Hematopoietic multipotent progenitor cell treated with erythropoietin and hydrocortisone succinate and interleukin-3 and kit ligand, for 17 days (in vitro differentiated cells): ENCODE data around the gene HSP90AA1.
"Not testable (repeated sequence)": the region's sequence is repeated elsewhere in the genome, so short reads cannot be mapped to it uniquely, and the experiment has no call there.

Experiments used
- DNase-seq: peaks from one replicate; pipeline ENCODE4 v3.0.0-alpha.2; 2015; ENCODE audit warnings: low spot score

HSP90AA1 gene

DNA sequence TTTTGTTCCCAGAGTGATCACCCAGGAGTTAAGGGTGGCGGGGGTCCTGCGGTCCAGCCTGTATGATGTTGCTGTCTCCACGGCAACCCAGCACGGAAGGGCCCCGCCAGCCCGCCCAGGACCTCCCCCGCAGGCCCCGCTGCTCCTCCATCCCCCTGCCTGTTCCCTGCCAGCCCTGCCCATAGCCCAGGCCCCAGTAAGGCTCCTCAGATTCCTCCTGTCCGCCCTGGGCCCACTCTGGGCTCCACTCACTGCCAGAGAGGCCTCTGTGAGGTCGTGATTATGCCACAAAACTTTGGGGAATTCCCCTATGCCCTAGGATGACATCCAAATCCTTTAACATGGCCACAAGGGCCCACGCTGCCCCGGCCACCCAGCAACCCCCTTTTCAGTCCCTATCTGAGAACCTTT is 20.8 kb downstream of the HSP90AA1 start:
- no peak for DNase-seq

DNA sequence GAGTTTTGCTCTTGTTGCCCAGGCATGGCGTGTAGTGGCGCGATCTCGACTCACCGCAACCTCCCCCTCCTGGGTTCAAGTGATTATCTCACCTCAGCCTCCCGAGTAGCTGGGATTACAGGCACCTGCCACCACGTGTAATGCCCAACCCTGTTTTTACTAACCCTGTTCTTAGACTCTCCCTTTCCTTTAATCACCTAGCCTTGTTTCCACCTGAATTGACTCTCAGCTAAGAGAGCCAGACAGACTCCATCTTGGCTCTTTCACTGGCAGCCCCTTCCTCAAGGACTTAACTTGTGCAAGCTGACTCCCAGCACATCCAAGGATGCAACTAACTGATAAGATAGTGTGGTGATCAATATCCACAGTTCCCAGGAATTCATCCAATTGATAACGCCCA is 22.3 kb downstream of the HSP90AA1 start:
- not testable (repeated sequence) for DNase-seq

DNA sequence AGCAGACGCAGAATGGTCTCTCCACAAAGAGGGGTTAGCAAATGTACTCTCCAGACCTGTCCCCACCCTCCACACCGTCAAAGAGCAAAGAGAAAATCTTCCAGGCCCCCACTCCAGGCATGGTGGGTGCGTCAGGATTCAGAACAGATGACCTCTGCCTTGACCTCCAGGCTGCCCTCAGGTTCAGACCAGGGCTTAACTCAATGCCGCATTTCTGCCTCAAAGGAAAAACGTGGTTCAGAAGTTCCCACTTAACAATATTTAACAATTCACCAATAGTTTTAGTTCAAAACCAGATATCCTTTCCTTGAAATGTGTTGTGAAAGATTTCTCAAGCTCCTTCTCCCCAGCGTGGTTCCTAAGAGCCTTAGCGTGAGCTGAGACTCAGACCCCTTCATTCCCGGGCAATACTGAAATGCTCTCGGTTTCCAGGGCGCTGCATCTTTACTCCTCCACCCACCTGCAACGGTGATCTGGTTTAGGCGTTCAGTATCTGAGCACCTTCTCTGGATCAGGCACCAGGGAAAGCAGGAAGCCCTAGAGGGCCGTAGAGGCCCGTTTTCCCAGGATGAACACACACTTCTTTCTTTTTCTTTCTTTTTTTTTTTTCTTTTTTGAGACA is 22.9 kb downstream of the HSP90AA1 start:
- no peak for DNase-seq

DNA sequence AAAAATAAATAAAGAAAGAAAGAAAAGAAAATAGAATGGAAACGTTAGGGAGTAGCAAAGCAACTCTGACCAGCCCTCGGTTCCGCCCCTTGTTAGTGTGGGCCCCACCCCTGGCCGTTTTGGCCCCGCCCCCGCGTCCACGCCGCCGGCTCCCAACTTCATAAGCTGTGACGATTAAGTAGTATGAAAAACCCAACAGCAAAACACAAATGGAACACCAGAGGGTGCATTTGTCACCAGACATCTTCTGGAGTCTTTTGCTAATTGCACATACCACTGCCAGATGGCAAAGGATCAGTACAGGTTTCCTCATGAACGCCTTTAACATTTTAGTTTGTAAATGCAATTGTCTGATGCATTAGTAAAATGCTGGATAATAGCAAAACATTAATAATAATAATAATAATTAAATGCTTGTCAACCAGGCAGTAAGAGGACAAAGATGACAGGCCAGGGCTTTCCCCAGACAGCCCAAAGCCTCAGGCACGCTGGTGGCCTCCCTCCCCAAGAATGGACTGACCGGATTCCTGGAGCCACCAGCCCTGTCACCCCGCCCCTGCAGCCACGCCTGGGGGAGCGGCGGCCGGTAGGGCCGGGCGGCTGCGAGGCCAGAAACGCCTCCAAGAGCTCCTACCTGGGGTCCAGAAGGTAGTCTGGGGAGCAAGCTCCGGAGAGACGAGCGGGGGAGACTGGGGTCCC is 23.6 kb downstream of the HSP90AA1 start:
- DNase-seq = peak; percentile 75

DNA sequence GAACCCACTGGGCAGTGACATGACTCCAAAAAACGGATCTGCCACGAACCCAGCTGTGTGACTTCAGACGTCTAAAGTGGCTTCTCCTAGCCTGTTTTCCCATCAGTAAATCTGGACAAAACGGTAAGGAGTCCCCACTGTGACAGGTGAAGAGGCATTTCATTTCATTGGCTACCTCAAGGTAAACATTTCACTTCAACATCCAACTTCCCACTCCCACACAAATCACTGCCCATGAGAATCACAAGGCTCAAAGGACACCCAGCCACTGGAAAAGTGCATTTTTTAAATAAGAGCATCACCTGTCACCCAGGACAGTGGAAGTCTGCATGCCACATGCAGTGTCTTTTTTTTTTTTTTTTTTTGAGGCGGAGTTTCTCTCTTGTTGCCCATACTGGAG is 27.9 kb downstream of the HSP90AA1 start:
- DNase-seq = no peak

DNA sequence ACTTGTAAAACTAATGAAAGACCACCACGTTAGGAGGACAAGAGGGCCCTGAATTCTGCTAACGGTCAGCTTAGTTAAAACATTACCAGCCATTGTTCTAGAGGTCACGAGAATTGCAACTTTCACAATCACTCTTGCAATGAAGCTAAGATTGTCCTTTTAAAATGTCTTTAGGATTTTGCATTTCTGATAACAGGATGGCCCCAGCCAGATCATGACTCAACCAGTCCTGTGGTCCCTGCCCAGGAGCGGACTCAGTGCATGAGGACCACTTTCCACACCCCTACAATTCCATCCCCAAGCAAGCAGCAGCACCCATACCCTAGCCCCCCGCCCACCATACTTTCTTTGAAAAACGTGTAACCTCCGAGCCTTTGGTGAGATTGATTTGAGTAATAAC is 28.7 kb downstream of the HSP90AA1 start:
- DNase-seq = no peak

DNA sequence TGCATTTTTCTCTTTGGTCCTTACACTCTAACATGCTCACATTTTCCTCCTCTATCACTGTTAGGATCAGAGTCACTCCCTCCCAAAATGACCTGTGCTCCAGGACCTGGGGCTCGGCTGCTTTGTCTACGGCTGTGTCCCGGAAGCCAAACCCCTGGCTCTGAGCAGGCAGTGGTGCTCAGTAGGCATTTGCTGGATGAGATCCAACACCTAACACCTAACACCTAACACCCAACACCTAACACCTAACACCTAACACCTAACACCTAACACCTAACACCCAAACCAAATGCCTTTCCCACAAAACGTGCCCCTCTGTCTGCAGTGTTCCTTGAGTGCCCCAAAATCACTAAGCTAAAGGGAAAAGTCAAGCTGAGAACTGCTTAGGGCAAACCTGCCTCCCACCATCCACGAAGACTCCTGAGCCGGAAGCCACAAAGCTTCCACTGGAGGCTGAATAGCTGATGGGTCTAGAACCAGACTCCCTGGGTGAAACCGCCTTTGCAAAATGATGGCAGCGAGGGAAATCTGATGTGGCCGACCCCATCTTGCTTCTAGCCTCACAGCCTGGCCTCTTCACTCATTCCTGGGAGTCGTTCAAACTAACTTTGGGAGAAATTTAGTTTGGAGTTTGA is 29.2 kb downstream of the HSP90AA1 start:
- no peak for DNase-seq

DNA sequence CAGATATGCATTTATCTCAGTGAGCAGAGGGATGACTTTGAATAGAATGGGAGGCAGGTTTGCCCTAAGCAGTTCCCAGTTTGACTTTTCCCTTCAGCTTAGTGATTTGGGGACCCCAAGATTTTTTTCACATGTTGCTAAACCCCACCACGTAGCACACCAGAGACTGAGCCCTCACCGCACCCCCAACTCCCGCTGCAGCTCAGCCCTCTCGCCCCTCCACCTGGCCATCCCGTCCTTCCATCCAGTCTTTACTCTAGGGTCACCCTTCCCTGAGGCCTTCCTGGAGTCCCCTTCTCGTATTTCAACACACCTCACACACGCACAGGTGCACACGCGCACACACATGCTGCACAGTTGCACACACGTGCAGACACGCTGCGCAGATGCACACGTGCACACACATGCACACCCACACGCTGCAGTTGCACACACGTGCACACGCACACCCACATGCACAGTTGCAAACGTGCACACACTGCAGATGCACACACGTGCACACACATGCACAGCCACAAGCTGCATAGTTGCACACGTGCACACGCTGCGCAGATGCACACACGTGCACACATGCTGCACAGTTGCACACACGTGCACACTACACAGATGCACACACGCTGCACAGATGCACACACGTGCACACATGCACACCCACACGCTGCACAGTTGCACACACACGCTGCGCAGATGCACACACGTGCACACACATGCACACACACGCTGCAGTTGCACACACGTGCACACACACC is 30.0 kb downstream of the HSP90AA1 start:
- DNase-seq = no peak

DNA sequence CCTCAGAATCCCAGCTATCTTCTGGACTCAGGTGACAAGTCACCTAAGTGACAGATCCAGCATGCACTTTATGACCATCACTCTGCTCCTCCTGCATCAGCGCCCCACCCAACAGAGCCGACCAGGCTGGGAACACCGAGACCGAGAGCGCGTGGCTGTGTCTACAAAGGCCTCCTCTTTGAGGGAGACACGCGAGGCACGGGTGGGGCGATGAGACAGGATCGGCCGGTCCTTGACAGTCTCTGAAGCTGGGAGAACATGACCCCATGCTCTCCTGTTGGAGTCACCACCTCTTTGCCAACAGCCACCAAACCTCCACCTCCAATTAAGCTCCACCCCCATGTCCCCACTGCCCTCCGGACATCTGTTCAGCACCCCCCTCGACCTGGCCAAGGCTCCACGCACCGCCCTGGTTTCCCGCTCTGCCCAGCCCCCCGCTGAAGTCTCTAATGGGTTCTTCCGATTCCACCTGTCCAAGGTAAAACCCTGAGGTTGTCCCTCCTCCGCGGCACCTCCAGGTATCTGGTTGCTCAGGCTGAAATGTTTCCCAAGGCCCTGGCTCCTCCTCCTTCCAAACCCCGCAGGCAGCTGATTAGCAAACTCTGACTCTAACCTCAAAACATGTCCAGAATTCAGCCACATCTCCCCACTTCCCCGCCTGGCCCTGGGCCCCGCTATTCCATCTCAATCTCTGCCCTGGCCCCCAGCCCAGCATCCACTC is 31.5 kb downstream of the HSP90AA1 start:
- DNase-seq = no peak

DNA sequence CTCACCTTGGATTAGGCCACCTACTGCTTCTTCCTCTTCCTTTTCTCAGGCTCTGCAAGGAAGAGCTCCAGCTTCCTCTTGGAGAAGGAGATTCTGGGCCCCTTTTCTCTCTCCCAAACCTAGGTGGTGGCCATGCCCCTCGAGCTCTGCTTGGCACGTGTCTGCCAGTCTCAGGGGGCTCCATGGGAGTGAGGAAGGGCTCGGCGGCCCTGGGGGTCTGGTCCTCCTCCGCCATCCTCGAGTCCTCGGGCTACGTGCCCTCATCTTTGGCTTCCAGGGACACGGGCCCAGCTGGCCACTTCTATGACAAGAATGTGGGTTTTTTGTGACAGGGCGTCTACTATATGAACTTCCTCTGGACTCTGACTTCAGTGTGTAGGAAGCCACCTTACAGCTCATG is 34.3 kb downstream of the HSP90AA1 start:
- no peak for DNase-seq

DNA sequence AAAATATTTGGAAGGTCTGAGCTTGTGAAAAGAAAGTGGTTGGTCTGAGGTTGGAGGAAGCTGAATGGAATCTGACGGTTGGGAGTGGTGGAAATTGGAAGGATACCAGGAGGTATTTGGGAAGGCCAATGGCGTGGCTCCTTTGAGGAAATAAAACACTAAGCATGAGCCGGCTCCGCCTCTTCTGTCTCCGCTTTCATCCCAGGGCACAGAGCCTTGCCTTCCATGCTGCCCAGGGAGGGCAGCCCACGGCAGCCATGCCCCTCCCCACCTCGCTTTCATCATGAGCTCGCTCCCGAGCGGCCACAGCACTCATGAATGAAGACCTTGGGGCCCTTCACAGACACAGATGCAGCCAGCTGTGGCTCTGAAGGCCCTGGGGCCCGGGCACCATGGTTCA is 36.2 kb downstream of the HSP90AA1 start:
- DNase-seq = no peak

DNA sequence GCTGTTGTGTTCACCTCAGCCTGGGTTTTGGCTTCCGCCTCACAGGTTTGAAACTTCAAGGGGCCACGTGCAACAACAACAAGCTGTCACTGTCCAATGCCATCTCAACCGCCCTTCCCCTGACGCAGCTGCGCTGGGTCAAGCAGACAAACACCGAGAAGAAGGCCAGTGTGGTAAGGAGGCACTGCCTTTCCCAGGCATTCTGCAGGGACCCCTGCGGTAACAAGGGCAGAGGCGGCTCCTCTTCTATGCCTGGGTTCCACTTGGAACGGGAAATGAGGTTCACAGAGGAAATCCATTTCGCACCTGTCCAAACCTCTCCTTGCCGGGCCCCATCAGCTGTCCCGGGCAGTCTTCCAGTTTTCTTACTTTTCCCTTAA is 36.8 kb downstream of the HSP90AA1 start:
- DNase-seq = no peak

DNA sequence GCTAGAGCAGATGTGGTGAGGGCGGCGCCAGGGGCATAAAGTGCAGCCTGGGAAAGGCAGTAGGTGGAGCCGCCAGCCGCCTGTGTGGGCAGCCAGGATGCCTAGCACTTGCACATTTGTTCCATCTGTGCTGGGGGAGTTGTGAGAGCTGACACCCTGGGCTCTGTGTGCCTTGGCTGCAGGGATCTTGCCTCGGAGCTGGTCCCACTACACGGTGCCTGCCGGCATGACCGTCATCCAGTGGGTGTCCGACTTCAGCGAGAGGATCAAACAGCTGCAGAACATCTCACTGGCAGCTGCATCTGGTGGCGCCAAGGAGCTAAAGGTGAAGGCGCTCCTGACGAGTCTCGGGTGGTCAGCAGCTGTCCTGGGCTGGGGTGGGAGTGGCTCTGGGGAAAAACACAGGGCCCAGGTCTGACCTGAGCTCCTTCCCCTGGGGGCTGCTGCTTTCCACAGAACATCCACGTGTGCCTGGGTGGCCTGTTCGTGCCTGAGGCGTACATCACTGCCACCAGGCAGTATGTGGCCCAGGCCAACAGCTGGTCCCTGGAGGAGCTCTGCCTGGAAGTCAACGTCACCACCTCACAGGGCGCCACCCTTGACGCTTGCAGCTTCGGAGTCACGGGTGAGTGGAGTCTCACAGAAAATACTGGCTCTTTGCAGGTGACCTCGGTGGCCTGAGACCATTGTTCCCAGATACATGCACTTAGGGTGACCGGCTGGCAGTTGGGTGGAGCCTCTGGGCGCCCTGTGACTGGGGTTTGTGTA is 37.4 kb downstream of the HSP90AA1 start:
- DNase-seq = no peak

DNA sequence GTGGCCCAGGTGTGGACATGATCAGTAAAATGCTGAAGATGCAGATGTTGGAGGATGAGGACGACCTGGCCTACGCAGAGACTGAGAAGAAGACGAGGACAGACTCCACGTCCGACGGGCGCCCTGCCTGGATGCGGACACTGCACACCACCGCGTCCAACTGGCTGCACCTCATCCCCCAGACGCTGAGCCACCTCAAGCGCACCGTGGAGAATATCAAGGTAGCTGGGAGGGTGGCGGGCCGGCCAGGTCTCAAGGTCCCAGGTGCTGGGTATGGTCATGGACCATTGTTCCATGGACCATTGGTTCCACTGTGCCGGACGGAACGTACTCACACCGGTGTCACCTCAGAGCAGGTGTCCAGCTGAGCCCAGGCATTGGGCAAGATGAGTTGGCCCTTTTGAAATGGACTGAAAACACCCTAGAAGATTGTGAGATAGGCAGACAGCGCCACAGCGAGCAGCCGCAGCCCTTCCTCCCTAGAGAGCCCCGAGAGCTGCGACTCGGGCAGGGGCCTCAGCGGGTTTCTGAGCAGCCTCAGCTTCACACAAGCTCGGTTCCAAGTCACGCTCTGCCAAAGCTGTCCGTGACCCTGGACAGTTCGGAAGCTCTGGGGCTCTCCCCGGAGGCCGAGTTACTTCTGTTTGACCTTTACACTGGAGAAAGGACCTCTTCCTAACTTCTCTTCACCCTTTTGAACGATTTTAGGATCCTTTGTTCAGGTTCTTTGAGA is 38.9 kb downstream of the HSP90AA1 start:
- DNase-seq = no peak

DNA sequence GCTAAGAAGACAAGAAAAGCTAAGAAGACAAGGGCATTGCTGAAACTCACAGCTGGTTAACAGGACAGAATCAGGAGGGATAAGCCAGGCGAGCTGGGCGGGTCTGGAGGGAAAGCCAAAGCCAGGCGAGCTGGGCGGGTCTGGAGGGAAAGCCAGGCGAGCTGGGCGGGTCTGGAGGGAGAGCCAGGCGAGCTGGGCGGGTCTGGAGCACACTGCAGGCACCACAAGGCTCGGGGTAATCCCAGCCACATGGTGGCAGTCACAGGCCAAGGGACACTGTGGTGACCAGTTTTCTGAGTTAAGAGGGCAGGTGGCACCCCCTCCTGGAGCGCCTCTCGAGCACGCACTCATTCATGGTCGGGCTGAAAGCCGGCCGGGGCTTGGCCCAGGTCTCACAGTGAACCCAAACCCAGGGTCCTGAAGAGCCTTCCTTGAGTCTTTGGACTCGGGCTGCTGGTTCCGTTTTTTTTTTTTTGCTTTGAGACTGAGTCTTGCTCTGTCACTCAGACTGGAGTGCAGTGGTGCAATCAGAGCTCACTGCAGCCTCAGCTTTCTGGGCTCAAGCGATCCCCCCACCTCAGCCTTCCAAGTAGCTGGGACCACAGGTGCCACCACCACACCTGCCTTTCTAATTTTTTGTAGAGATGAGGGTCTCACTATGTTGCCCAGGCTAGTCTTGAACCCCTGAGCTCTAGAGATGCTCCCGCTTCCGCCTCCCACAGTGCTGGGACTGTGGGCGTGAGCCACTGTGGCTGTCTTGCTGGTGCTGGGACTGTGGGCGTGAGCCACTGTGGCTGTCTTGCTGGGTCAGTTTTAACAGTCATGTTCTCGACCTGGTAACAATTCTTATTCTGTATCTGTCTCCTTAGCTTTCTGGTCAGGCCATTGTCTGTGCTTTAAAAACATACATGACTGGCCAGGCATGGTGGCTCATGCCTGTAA is 40.2 kb downstream of the HSP90AA1 start:
- DNase-seq = peak; percentile 75

DNA sequence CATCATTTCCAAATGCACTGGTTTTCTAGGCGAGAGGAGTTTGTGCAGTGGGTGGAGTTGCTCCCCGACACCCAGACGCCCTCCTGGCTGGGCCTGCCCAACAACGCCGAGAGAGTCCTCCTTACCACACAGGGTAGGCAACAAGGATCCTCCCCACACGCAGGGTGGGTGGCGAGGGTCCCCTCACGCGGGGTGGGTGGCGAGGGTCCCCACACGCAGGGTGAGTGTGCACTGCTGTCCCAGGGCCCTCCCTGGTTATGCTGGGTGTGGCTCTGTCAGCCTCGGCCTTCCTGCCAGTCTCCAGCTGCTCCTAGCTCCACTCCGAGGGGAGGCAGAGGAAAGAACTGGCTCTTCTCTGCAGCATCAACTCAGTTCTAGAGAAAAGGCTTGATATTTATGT is 42.3 kb downstream of the HSP90AA1 start:
- DNase-seq = no peak

DNA sequence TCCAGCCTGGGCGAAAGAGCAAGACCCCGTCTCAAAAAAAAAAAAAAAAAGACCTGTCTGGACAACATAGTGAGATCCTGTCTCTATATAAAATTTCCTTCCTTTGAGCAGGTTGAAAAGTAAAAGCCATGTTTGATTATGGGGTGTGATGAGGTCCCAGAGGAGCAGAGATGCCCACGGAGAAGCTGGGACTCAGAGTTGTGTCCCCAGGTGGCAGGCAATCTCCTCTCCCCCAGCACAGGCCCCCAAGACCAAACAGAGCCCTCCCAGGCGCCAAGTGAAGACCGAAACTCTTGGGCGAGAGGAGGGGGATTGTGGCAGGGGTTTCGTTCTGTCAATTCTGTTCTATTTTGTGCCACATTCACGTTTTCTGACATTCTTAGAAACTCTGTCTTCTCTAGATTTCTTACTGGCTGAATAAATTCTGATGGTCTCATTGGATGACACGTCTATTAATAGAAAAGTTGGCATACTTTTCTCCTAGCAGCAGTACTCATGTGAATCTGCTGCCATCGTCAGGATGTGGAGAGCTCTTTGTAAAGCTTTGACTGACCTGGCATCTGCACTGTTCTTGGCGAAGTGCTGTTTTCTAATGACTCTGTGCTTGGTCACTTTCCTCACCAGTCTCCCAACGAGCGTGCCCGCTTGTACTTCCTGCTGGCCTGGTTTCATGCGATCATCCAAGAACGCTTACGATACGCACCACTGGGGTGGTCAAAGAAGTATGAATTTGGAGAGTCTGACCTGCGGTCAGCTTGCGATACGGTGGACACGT is 43.4 kb downstream of the HSP90AA1 start:
- no peak for DNase-seq

DNA sequence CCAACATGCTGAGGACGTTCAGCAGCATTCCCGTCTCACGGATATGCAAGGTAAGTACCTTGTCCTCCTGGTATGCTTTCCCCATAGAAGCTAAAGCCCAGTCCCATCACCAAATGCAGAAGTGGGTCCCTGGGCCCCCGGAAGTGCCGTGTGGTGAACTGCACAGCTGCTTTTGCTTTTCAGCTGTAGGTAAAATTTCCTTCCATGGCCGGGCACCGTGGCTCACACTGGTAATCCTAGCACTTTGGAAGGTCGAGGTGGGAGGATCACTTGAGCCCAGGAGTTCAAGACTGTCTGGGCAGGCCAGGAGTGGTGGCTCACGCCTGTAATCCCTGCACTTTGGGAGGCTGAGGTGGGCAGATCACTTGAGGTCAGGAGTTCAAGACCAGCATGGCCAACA is 44.1 kb downstream of the HSP90AA1 start:
- no peak for DNase-seq

DNA sequence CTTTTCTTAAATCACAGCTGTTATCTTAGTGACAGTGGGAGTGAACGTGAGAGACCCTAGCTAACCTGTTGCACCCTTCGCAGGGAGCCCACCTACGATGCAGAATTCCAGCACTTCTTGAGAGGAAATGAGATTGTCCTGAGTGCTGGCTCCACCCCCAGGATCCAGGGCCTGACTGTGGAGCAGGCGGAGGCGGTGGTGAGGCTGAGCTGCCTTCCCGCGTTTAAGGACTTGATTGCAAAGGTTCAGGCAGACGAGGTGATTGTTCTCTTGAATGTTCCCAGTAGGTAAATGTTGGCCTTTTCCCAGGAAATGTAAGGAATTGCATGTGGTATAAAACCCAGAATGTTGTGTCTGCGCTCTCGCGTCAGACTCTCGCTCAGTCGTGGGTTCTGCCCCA is 46.7 kb downstream of the HSP90AA1 start:
- DNase-seq = no peak
